Activated T-helper 1 cell treated with anti-CD3 and anti-CD28 coated beads, Interleukin-2, amount 50 U/mL, for 16 hours (primary cell): ENCODE measurements around the gene GZMA.
"Not testable (repeated sequence)": the region's sequence is repeated elsewhere in the genome, so short reads cannot be mapped to it uniquely, and the experiment has no call there.

Experiments
- DNase-seq, 2 donors: peaks; one replicate each; pipeline ENCODE4 v3.0.0-alpha.2; 2020; ENCODE audit warnings: low read depth in 1 of 2, low spot score in 1 of 2

Gene GZMA

GRCh38 chr5:55102348-55102747, at the start of gene GZMA:
Gene GZMA, plus strand, starts transcription at chr5:55102646. Its CDS starts 37 bp downstream, at chr5:55102683.
- DNase-seq = no peak

DNA sequence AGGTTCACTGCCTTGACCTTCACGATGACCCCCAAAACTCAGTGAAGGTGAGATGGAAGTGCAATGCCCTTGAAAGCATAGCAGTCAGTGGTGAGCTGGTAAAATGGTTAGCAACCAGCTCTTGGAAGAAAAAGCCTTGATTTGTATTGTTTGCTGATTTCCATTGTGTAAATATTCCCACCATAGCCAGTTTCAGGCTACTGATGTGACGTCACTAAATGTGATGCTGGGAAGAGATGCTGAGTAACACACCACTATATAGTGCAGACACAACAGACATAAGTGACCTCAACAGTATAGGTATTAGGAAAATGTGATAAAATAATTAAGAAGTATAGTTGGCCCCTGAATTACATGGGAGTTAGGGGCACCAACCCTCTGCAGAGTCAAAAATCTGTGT, 47.3 kb upstream of the GZMA start:
- no peak for DNase-seq

DNA sequence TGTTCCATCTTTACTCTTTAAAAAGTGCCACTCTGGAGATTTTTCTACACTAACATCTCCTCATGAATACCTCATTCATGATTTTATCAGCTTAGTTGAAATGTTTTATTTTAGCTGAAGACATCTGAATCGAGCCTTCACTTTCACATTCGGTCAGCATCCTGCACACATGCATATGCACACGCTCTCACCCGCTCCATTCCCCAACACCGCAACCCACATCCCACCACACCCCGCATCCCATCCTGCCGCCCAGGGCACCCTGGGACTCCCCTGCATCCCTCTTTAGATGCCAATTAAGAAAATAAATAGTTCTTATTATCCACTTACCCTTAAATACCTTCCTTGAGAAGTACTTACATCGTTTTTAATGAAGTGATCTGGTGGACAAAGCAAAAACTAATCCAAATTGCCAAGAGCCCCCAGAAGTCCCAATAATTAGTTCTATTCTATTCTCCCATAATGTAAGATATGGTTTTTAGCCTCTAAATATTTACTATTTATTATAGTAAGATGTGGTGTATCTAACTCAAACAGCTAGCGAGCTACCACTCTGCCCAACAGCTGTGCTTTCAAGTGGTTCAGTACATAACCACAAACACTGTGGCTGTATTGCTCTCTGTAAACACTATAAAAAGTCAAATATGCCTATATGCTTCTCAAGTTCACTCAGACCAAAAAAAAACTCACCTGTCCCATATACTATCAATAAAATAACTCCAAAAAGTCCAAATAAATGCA, 40.2 kb upstream of the GZMA start:
- DNase-seq = peak; percentile 8 to 11

DNA sequence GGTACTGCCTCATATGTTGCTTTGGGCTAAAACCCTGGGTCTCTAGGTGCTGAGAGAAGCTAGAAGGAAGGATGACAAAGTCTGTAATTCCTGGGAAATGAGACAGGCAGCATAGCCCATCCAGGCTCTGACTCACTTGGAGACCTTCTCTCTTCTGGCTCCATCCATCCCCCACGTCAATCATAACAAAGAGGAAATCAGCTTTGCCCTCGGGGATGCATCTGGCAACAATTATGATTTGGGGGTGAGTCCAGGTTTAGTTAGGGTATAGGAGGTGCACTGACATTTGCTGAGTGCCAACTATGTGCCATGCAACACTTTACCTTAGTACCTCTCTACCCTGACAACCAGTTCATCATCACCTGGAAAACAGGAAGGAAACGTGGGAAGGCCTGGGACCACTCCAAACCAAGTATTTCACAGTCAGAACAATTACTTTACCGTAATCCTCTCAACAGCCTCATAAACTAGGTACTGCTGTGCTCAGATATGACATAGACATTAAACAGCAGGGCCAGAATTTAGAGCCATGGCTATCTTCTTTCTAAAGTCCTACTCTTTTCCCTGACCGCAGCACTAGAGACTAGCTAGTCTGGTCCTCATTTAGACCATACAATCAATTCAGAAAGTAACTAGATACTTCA, 39.1 kb upstream of the GZMA start:
- no peak for DNase-seq

DNA sequence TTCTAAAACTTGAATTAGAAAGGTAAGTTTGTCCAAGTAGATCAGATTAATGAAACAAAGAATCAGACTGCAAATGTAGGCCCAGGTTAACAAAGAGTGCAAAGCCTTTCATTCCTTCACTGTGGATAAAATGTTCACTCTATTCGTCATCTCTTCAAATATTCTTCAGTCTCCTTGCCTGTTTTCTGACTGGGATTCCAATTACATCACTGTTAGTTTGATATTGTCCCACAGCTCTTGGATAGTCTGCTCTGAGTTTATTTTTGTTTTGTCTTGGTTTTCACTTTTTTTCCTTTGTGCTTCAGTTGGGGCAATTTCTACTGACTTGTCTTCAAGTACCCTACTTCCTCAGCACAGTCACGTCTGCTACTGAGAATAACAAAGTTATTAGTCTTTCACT, 38.5 kb upstream of the GZMA start:
- no peak for DNase-seq

DNA sequence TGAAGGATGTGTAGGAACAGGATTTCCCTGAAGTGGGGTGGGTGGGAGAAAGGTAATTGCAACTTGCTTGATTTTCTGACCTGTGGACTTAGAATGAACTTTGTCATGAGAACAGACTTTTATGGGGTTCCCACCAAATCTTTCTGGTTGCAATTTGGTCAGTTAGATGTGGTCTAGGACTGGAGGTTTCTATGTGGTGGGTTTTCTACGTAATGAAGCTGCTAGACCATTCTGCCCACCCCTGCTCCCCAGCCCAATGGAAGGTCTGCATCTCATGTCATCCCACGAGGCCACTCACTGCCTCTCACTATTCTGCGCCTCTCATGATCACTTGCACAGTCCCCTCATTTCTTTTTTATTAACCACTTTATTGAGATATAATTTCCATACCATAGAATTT, 37.9 kb upstream of the GZMA start:
- no peak for DNase-seq

DNA sequence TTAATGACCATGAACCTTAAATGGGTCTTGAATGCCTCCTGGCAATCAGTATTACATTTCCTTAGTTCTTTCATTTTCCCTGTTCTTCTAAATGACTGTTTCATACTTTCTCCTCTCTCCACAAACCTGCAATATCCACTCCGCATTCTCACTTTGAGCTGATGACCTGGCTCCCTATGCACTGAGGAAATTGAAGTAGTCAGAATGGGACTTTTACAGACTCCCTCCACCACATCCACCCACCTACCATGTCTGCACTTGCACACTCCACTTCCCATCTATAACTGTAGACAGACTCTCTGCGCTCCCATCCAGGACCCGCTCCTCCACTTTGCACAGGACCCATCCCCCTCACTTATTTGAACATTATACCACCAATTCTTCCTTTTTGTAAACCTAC, 36.2 kb upstream of the GZMA start:
- no peak for DNase-seq

GRCh38 chr5:55070968-55071367, 31.5 kb upstream of the GZMA start:
- no peak for DNase-seq

DNA sequence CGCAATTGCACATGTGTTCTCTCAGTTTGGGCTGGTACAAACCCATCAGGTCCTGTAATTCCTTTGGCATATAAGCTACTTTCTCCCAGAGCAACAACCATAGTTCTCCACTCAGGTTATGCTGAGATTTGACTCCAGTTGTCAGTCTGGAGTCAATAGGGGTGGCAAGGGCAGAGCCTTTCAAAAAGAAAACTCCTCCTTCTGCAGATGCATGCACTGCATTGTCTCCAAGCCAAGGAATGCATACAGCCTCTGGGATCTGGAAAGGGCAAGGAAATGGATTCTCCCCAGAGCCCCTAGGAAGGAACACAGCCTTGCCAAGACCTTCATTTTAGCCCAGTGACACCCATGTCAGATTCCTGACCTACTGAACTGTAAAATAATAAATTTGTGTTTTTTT, 31.0 kb upstream of the GZMA start:
- no peak for DNase-seq

- DNase-seq = no peak
These were observed 29.8 kb upstream of the GZMA start for GRCh38 chr5:55072666-55073065.

- DNase-seq = no peak
These were observed 29.2 kb upstream of the GZMA start for GRCh38 chr5:55073211-55073610.

DNA sequence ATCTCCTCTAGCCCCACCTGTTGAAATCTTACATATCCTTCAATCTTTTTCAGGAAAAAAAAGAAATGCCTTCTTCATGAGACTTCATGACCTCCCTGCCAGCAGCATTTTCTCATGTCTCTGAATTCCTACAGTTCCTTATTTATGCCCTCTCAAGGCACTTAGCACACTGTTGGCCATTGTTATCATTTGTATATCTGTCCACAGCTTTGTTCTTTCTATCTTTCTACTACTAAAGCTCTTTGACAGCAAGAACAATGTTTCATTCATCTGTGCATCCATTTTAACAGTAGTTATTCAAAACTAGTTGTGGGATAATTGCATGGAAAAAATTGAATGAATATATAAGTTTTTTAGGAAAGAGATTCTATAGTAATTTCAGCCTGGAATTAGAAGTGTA, 20.9 kb upstream of the GZMA start:
- DNase-seq = no peak

DNA sequence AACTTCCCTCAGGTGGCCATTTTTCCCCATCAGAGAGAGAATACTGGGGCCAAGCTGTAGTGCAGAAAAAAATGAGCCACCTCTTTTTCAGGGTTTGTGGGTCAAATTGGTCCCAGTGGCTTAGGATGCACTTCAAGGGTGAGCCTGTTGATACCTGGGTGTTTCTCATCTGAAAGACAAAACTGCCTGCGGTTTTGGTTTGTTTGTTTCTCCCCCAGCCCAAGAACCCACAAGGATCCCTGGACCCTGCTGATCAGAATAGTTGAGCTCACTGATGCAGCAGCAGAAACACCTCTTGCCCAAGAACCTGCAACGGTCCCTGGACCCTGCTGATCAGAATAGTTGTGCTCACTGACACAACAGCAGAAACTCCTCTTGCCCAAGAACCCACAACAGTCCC, 13.1 kb upstream of the GZMA start:
- not testable (repeated sequence) for DNase-seq

- not testable (repeated sequence) for DNase-seq
These were observed 11.4 kb upstream of the GZMA start for GRCh38 chr5:55091011-55091410.

DNA sequence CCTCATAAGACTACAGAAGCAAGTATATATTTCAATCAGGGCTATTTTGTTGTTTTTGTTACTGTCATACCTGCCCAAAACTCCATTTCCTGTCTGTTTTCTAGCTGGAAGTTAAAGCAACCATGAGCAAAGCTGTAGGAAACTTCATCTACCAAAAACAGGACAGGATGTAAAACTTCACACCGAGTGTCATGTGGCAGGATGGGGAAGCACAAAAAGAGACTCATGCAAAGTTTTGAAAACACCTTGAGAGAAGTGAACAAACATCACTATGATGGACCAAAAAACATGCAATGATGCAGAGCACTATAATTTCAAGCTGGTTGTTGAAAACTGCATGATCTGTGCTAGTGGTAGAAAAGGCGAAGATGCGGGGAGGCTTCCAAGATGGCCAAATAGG, 6.3 kb upstream of the GZMA start:
- DNase-seq = no peak

DNA sequence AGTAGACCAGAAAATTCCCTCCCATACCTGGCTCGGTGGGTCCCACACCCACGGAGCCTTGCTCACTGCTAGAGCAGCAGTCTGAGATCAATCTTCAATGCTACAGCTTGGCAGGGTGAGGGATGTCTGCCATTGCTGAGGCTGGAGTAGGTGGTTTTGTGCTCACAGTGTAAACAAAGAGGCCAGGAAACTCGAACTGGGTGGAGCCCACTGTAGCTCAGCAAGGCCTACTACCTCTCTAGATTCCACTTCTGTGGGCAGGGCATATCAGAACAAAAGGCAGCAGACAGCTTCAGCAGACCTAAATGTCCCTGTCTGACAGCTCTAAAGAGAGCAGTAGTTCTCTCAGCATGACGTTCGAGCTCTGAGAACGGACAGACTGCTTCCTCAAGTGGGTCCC, 5.6 kb upstream of the GZMA start:
- DNase-seq = peak in 1 of 2 donors; percentile 27

- DNase-seq = not testable (repeated sequence)
These were observed 1.3 kb upstream of the GZMA start for GRCh38 chr5:55101148-55101547.

DNA sequence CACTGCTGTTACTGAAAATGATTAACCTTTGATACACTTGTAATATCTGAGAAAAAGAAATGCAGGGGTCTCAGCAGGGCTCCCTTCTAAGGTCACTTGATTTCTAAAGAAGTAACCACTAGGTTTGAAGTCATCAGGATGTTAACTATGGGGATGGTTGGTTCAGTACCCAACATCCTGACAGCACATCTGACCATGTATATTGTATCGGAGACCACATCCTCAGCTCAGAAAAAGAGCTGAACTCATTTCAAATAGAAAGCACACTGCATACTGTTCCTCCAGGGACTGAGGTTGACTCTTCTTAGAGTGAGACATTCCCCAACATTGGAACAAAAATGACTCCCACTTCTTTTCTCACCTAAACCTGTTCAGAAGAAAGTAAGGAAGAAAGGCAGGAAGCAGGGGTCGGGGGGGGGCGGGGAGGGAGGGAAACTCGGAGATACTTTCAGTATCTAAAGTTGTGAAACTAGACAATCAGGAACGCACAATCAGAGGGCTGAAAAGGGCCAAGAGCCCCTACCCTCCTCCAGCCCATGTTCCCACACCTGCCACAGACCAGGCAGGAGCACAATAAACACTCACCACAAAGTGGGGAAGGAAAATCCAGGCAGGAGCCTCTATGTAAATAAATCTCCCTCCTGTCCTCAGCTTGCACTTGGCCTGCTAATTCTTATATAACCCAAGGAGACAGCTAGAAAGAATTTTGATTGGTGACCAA, 730 bp upstream of the GZMA start:
- no peak for DNase-seq

DNA sequence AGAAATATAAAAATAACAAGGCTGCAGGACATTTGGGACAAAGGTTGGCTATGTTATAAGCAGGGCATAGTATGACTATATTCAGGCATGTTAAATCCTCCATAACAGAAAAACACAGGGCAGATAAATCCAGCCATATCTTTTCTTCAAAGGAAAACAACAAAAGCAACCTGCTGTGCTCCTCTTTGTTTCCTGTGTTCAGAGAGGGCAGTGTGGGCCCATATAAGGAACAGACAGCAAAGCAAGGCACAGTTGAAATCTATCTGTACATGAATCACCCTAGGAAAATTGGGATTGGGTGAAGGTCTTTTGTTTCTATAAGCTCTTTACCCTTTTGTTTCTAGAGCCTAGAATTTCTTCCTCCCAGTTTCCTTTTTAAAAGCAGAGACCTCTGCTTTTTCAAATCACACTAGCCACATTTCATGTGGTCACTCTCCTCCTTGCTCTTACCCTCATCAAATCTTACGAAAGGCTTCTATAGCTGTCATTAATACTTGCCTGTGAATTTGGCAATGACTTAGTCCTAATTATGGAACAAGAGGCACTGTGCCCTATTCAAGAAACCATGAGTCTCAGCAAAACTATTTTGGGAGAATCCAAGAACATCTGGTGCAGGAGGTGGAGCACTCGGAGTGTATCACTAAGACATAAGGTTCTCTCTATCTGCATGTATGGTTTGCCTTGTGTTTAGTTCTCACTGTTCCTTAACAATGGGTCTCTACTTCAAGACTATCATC, 1.8 kb downstream of the GZMA start:
- DNase-seq = no peak

DNA sequence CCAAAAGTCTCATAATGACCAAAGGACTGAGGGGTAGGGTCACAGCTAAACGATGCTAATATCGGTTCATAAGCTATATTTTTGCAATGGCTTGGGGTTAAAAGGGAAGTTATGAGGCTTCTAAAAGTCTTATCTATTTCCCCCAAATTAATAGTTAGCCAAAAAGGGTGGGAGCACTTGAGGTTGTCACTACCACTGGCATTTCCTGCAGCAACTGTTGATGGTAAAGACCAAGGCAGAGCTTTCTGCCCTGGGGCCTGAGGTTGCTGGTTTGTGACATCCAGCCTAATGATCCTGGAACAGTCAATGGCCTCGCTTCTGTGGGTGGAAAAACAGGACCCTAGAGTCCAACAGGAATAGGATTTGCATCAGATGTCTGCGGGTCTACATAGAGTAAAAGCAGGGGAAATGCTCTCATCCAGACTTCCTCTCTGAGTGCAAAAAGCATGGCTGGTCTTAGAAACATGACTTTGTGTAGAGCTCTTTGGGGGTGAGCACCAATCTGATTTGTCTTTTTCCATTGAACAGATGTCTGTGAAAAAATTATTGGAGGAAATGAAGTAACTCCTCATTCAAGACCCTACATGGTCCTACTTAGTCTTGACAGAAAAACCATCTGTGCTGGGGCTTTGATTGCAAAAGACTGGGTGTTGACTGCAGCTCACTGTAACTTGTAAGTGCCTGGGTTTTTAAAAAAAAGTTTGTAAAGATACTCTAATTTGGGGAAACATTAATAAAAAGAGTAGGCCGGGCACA, 2.7 kb downstream of the GZMA start:
- no peak for DNase-seq

GRCh38 chr5:55105976-55106375, 3.5 kb downstream of the GZMA start:
- not testable (repeated sequence) for DNase-seq
